Fibroblast of the aortic adventitia (primary cell): ENCODE data around the gene HEXIM1. TPM values are rescaled to one million over a fixed set of nuclear protein-coding genes. Genes with fewer than 3 reads are reported as not detected.

Experiments used
- DNase-seq: peaks from one replicate; pipeline ENCODE4 v3.0.0-alpha.2; 2010; ENCODE audit warnings: low read depth
- H3K4me3 ChIP-seq: 2 replicates; pipeline ENCODE4 v1.5.1; 2011; ENCODE audit warnings: low read depth, mild to moderate bottlenecking, control low read depth, low read length, moderate library complexity
- total RNA-seq: library from RNA; depleted of rRNA; stranded (reverse); fragments of >200 nt; gene quantifications from 2 replicates; pipeline ENCODE4 v1.2.3, GENCODE V29; 2012; ENCODE audit warnings: low replicate concordance
- TF ChIP-seq, protein P1 (sequence below): IDR thresholded peaks from 2 replicates; pipeline ENCODE4 v1.5.1; 2011; ENCODE audit warnings: mild to moderate bottlenecking, low read length, control low read depth, inconsistent platforms; ENCODE audit not compliant: insufficient read depth

The HEXIM1 gene
- total RNA-seq, 1 donor = 10.0 TPM

- H3K4me3 ChIP-seq = no peak overlapping the region
- no peak for DNase-seq
- TF ChIP-seq, protein P1, sequence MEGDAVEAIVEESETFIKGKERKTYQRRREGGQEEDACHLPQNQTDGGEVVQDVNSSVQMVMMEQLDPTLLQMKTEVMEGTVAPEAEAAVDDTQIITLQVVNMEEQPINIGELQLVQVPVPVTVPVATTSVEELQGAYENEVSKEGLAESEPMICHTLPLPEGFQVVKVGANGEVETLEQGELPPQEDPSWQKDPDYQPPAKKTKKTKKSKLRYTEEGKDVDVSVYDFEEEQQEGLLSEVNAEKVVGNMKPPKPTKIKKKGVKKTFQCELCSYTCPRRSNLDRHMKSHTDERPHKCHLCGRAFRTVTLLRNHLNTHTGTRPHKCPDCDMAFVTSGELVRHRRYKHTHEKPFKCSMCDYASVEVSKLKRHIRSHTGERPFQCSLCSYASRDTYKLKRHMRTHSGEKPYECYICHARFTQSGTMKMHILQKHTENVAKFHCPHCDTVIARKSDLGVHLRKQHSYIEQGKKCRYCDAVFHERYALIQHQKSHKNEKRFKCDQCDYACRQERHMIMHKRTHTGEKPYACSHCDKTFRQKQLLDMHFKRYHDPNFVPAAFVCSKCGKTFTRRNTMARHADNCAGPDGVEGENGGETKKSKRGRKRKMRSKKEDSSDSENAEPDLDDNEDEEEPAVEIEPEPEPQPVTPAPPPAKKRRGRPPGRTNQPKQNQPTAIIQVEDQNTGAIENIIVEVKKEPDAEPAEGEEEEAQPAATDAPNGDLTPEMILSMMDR = no peak
Measured at GRCh38 chr17:45104029-45104428, 44.2 kb upstream of the HEXIM1 start.

DNA sequence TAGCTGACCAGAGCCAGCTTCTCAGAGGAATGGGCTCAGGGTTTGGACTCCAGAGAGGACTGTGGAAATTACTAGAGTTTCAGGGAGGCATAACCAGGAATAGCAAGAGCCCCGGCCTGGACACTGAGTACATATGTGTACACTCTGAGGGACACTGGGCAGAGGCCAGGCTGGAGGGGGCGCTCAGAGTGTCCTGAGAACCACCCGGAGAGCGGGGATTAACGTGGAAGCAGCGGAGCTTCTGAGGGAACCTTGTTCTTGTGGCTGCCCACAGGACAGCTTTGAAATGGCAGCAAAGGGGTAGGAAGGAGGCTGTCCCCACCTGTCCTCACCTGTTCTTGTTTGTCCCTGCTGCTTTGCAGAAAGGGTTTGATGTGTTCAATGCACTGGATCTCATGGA, 43.8 kb upstream of the HEXIM1 start:
- TF ChIP-seq, protein P1 = no peak
- H3K4me3 ChIP-seq = no peak overlapping the region
- no peak for DNase-seq

- H3K4me3 ChIP-seq = no peak overlapping the region
- no peak for DNase-seq
- TF ChIP-seq, protein P1 = no peak
Measured at GRCh38 chr17:45104907-45105624, 43.2 kb upstream of the HEXIM1 start.

- no peak for DNase-seq
- H3K4me3 ChIP-seq = no peak overlapping the region
- TF ChIP-seq, protein P1 = no peak
Measured at GRCh38 chr17:45106096-45106495, 42.2 kb upstream of the HEXIM1 start.

DNA sequence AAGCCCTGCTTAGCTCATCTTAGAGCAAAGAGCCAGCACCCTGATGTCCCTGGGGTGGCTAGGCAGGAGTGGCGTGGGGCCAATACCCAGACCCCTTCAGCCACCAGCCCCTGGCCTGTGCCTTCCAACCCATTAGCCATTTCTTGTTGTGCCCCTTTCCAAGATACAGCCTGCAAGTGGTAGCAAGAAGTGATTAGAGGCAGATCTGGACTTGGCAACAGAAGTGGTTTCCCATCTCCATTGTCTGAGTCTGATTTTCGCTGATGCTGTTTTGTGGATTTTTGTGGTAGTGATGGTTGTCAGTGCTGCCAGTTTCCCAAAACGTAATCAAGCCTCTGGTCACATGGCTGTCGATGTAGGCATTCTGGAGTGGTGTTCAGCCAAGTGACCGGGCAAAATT, 41.7 kb upstream of the HEXIM1 start:
- TF ChIP-seq, protein P1 = no peak
- no peak for DNase-seq
- no peak overlapping the region for H3K4me3 ChIP-seq

GRCh38 chr17:45107293-45108010, 40.8 kb upstream of the HEXIM1 start:
- DNase-seq = no peak
- no peak overlapping the region for H3K4me3 ChIP-seq
- TF ChIP-seq, protein P1 = no peak

DNA sequence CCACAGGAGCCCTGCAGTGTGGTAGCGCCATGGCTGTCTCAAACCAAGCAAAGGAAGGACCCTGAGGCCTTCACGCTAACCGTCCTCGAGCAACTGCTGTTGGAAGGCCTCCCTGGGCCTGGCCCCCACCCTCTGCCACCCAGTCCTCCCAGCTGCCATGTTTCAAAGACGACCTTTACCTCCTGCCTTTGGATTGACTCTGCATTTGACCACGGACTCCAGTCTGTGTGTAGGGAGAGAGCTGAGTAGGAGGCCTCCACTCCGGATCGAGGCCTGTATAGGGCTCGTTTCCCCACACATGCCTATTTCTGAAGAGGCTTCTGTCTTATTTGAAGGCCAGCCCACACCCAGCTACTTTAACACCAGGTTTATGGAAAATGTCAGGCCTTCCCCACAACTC, 40.2 kb upstream of the HEXIM1 start:
- TF ChIP-seq, protein P1 = no peak
- no peak for DNase-seq
- H3K4me3 ChIP-seq = no peak overlapping the region
